HG02623 (cell line): ENCODE measurements around the gene PPP1R14B.

Source experiments
- ATAC-seq: cut with Tn5 transposase; IDR thresholded peaks from one replicate; pipeline ENCODE4 v1.9.1; 2021; ENCODE audit warnings: moderate library complexity; ENCODE audit not compliant: unreplicated experiment

Gene PPP1R14B

DNA sequence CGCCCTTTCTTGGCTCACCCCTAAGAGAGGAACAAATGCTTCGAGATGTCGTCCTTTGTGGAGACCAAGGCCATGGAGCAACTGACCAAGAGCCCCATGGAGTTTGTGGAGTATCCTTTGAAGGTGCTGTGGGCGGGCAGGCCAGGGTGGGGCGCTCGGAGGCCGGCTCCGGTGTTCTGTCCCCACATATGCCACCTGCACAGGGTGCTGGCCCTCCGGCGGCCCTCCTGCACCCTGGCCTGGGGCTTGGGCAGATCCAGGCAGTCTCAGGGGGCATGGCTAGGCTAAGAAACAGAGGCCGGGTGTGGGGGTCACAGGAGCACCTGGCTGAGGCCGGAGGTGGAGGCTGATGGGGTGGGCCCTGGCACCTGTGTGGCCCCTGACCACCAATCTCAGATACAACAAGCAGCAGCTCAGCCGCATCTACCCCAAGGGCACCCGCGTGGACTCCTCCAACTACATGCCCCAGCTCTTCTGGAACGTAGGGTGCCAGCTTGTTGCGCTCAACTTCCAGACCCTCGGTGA is 14.9 kb upstream of the PPP1R14B start:
- no peak for ATAC-seq

DNA sequence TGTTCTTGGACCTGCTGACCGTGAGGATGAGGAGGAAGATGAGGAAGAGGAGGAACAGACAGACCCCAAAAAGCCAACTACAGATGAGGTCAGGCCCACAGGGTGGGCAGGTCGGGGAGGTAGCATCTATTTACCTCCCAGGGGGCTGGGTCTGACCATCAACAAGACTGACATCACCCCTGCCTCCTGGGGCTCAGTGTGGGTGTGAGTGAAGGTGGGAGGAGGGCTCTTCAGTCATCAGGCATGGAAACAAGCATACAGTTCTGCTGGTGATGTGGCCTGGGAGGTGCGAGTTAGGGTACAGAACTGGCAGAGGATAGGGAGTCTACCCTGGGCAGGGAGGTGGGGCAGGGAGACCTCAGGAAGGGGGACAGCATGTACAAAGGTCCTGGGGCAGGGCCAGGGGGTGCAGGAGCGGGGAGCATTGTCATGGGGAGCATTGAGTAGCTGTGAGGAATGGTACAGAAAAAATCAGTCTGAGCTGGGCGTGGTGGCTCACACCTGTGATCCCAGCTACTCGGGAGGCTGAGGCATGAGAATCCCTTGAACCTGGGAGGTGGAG is 13.5 kb upstream of the PPP1R14B start:
- no peak for ATAC-seq

DNA sequence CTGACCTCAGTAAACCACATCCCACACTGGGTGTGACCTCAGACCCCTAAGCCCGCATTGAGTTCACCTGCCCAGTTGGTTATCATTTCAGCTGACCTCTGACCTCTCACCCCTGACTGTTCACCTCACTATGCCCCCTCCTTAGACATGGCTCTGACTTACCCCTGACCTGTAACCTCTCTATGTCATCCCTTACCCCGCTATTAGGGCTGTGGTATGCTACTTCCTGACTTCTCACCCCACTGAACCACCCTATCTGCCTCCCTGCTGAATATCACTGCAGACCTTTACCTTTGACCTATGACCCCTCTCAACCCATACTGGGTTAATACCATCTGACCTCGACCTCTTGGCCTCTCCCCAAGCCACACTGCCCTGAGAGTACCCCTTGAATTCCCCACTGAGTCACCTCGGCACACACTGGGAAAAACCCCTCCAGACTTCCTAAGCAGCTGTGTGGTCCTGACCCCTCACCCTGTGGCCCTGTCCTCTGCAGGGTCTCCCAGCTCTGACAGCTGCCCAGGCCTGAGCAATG is 12.9 kb upstream of the PPP1R14B start:
- ATAC-seq, result no peak

DNA sequence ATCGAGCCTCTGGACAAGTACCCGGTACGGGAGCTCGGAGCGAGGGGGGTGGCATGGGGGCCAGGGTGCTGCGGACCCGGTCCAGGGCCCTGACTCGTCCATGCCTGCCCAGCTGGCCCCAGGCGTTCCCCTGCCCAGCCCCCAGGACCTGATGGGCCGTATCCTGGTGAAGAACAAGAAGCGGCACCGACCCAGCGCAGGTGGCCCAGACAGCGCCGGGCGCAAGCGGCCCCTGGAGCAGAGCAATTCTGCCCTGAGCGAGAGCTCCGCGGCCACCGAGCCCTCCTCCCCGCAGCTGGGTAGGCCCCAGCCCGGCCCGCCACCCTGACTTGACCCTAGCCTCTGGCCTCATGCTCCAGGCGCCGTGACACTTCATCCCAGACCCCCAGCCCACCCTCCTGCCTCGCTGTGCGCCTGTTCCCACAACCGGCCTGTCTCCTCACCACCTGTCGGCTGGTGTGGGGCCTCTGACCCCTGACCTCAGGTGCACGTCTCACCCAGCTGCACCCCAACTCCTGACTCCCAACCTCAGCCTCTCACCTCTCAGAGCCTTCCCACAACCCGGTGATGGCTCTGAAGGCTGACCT is 12.3 kb upstream of the PPP1R14B start:
- no peak for ATAC-seq

DNA sequence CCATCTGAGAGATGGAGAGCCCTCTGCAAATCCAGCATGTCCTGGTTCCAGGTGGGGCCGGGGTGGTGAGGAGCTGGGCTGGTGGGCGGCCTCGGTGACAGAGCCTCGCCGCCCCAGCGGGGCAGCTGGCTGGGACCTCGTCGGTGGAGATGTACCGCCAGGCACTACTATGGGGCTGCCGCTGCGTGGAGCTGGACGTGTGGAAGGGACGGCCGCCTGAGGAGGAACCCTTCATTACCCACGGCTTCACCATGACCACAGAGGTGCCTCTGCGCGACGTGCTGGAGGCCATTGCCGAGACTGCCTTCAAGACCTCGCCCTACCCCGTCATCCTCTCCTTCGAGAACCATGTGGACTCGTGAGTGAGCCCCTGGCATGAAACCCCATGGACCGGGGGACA is 11.6 kb upstream of the PPP1R14B start:
- ATAC-seq, result no peak

DNA sequence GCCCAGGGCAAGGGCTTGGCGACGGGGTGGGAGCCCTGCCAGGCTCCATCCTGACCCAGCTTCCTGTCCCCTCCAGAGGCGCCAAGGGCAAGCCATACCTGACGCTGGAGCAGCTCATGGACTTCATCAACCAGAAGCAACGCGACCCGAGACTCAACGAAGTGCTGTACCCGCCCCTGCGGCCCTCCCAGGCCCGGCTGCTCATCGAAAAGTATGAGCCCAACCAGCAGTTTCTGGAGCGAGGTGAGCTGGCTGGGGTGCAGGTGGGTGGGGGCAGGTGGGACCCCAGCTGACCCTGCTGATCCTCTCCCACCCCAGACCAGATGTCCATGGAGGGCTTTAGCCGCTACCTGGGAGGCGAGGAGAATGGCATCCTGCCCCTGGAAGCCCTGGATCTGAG is 9.6 kb upstream of the PPP1R14B start:
- ATAC-seq, result no peak

DNA sequence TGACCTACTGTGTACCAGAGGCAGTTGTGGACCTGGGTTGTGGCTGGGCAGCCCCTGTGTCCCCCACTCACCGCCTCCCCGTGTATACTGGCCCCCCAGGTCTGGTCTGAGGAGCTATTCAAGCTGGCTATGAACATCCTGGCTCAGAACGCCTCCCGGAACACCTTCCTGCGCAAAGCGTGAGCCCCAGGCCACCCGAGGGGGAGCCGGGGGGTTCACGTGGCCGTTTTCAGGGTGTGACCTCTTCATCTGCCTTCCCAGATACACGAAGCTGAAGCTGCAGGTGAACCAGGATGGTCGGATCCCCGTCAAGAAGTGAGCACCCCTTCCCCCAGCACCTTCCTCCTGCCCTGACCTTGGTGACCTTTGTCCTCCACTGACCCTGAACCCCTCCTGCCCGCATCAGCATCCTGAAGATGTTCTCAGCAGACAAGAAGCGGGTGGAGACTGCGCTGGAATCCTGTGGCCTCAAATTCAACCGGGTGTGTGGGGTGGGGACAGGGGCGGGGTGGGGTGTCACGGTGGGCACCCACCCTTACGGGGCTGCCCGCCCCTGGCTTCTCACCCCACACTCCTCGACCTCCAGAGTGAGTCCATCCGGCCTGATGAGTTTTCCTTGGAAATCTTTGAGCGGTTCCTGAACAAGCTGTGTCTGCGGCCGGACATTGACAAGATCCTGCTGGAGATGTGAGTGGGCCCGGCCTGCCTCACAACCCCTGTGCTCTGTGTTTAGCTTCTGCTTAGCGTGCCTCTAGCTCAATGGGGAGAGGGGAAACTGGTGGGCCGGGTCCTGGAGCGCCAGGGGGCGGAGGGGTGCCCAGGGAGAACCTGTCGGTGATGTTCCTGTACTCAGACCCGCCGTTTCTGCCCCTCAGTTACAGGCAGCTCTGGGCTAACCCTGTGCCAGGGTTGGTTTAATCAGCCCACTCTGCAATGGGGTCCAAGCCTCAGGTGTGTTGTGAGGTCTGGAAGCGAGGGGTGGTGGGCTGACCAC is 8.7 kb upstream of the PPP1R14B start:
- ATAC-seq, result no peak

DNA sequence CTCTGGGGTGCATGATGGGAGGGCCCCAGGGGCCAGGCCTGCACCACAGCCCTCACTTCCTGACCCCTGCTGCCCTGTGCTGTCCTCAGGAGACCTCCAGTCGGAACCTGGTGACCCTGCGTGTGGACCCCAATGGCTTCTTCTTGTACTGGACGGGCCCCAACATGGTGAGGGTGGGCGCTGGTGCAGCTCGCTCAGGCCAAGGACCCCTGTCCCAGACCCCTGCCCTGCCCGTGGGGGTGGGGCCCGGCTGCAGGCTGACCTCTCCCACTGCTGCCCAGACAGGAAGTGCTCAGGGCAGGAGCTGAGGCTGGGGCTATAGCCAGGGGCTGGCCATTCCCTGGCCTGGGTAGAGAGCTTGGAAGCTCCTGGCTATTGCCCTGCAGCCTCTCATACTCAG is 7.6 kb upstream of the PPP1R14B start:
- no peak for ATAC-seq

DNA sequence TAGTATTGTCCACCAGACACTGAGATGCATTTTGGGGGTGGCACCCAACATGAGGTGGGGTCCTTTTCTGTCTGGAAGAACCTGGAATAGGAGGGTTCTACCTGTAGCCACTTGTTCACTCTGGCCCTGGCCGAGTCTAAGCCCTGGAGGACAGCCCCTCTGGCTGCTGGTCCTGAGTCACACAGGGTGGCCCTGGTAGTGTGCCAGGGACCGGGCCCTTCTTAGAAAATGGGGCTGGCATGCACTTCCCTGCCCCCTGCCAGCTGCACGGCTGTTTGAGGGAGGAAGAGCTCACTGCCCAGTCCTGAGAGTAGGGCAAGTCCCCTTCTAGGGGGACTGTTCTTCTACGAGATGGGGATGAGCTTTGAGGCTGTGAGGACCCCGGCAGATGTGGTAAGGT is 6.7 kb upstream of the PPP1R14B start:
- ATAC-seq, result no peak

DNA sequence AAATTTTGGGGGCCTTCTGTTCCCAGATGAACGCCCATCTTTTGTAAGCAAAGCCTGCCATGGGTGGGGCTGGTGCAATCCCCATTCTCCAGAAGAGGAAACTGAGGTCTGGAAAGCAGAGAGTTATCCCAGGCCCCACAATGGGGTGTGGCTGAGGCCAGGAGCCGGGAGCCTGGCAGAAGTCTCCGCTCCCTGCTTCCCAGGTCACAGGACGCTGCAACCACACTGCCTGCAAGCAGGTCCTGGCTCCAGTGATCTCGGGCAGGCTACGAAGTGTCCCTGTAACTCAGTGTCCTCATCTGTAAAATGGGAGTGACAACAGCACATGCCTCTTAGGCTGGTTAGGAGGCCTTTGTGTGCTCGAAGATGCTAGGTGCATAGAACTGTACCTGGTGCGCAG is 6.3 kb upstream of the PPP1R14B start:
- no peak for ATAC-seq

DNA sequence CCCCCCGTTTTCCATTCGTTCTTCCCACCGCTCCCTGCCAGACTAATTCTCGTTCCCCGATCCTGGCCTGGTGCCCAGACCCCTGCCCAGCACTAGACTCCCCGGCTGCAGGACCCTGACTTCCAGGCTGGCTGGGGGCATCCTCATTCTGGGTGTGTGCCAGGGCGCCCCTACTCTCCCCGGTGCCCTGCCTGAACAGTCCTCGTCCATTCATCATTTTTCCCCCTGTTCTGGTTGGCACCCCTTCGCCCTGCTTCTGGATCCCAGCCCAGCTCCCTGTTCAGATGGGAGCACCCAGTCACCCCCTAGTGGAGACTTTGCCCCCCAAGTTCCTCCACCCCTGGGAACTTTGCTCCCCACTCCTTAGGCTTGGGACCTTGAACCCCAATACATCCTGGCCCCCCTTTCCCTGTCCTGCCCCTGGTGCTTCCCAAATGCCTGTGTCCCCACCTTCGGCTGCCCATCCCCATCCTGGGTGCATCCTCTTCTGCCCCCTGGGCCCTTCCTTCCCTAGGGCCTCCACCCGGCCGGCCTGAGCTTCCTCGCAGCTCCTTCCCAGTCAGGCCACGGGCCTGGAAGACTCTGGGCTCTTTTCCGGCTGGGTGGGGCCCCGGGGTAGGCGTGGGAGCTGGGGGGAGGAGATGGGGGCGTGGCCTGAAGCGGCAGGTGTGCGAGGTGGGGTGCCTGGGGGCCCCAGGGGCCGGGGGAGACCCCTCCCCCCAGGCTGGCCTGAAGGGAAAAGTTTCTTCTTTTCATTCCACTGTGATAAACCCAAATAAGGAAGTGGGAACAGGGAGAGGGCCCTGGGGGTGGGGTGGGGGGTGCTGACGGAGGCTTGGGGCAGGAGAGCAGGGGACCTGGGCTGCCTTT is 5.5 kb upstream of the PPP1R14B start:
- no peak for ATAC-seq

DNA sequence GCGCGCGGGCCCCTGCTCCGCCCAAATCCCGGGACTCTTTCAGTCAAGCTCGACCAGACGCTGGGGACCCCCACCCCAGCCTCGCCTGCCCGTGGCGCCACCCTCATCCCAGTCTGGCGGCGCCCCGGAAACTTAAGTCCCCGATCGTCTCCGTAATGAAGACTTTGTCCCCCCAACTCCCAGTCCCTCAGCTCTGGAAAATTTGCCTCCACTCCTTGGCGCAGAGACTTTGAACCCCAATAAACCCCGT is 4.9 kb upstream of the PPP1R14B start:
- ATAC-seq, result no peak

DNA sequence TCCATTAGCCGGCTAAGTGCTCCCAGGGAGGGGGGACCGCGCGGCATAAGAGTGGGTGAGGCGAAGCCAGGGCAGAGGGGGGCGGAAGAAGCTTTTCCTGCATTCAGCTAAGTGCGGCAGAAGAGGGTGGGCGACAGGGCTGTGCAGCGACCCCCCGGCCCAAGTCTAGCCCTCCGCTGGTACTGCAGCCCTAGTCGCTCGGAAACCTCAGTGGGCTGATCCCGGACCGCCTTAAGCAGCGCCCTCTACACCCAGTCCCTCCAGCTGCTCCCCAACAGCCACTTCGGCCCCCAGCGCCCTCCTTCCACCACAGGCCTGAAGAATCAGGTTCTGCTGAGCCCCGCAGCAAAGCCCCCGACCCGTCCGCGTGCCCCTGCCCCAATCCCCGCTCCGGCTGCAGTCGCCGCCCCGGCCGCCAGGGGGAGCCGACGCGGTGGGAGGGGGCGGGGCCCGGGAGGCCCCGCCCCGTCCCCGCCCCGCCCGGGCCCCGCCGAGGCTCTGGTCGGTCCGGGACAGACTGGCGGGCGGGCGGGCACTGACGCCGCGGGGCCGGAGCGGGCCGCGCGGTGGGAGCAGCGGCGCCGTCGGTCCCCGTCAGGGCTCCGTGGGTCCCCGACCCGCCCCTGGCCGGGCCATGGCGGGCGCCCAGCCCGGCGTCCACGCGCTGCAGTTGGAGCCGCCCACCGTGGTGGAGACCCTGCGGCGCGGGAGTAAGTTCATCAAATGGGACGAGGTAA is 4.4 kb upstream of the PPP1R14B start, which contains the start of gene PLCB3:
Gene PLCB3 (plus strand): TSS at position 515 of the 737 bp plus-strand sequence. CDS start 120 bp downstream, at position 635.
- peak; percentile 41 for ATAC-seq

DNA sequence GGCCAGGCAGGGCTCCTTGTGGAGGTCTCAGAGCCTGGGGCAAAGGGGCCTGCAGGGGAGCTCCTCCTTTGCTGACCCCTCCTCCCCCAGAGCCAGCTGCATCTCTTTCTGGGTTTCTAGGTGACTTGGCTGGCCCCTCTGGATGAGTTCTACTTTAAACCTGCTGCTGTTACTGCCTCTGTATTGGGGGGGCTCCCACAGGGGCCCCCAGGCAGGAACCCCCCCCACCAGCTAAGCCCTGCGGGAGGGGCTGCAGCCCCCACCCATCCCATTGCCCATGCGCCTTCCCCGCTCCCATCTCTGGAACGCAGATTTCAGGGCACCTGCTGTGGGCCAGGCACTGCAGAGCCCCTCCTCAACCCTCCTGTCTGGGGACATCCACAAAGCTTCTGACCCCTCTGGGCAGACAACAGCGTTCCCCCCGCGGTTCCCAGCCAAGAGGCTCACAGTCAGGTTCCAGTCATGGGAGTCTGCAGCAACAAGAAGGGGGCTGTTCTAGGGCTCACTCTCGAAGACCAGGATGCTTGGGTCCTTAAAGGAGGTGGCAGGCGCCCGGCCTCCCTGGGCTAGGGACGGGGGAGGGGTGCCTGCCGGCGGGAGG is 3.8 kb upstream of the PPP1R14B start:
- ATAC-seq, result no peak

DNA sequence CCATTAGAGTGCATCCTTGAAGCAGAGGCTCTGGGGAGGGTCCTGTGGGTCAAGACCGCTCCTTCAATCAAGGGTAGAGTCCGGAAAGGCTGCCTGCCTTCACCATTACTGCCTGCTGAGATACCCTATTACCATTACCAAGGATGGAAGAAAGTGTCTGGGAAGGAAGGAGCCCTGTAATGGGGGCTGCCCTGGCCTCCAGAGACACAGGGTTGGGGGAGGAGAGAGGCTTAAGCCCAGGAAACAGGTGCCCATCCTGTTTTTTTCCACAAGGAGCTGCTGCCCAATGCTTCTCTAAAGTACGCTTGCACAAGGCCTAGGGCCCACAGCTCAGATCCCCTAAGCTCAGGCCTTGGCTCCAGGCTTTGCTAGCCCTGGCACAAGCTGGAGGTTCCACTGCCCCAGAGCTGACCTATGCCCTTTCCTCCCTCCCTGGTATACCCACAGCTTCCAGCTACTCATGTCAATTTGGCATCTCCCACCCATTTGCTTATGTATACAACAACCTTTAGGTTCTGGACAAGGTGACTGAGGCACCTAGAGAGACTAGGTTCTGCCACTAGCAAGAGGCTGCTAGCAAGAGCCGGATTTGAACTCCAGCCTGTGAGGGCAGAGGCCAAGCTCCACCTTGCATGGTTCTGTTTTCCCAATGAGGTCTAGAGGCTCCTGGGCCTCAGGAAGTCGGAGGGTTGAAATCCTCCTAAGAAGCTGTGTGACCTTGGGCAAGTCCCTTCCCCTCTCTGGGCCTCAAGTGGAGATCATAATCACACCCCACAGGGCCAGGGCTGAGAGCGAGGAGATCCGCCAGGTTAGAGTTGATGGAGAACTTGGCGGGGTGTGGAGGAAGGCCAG is 3.0 kb upstream of the PPP1R14B start:
- ATAC-seq, result no peak

DNA sequence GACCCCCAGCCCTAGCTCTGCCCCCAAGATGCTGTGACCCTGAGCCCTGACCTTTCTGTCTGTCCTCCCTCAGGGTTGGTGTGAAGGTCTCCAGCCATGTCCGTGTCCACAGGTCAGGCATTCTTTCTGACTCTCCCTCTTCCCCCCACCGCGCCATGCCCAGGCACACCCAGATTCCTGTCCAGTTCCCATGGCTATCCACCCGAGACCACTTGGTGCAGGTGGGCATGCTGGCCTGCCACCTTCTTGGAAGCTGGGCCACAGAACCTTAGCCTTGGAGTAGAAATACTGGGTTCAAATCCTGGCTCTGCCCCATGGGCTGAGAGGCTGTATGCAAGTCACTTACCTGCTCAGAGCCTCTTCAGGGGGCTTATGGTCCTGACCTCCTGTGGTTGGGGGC is 2.3 kb upstream of the PPP1R14B start:
- no peak for ATAC-seq

DNA sequence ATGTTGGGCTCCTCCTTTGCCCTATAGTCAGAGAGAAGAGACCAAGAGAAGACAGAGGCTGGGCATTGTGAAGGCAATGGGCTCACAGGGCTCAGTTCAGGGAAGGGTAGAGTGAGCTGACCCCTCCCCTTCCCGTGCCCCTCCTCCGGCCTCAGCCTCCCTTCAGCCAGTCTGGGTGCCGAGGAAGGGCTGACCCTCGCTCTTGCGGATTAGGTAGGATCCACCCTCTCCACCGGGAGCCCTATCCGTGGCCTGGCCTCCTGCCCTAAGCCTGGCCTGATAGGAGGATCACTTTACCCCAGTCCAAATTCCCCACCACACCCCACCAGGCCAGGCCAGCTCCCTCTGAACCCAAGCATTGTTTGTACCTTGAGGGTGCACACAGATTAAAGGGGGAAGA is 1.8 kb upstream of the PPP1R14B start:
- ATAC-seq, result no peak

DNA sequence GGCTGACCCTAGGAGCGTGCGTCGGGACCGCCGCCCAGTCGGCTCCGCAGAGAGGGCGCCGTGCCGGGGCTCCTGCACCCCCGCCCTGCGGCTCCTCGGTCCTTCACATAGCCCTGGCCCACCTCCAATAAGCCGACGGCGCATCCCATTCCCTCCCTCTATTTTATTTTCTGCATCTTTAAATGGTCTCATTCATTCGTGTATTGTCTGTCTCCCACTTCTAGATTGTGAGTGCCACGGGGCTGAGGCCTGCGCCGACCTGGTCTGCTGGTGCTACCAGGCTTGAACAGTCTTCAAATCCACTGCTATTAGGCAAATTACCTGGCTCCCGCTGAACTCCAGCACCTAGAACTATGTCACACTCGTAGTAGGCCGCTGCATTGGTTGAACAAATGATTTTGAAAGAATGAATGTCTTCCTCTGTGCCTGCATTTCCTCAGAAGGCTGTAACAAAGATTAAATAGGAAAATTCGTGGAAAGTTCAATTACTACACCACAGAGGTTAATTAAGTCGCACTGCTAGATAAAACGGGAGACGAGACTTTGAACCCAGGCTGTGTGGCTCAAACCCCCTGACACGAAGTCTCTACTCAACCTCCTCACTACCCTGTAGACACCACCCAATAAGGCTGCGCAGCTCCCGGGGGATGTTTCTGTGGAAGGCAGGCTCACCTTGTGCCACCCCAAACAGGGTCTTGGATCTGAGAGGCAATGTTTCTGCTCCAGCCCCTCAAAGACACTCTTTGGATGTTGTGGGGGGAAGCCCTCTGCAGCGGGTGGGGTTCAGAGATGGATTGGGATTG is 1.2 kb upstream of the PPP1R14B start:
- no peak for ATAC-seq
